ENCODE measurements around the gene HEY2.
A peak's percentile ranks its signal among the peaks of the same experiment; 100 is the strongest.

Gene HEY2

GRCh38 chr6:125779924-125780539 lies 30.6 kb downstream of the HEY2 start:
- TF ChIP-seq, protein P1, sequence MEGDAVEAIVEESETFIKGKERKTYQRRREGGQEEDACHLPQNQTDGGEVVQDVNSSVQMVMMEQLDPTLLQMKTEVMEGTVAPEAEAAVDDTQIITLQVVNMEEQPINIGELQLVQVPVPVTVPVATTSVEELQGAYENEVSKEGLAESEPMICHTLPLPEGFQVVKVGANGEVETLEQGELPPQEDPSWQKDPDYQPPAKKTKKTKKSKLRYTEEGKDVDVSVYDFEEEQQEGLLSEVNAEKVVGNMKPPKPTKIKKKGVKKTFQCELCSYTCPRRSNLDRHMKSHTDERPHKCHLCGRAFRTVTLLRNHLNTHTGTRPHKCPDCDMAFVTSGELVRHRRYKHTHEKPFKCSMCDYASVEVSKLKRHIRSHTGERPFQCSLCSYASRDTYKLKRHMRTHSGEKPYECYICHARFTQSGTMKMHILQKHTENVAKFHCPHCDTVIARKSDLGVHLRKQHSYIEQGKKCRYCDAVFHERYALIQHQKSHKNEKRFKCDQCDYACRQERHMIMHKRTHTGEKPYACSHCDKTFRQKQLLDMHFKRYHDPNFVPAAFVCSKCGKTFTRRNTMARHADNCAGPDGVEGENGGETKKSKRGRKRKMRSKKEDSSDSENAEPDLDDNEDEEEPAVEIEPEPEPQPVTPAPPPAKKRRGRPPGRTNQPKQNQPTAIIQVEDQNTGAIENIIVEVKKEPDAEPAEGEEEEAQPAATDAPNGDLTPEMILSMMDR (IDR thresholded peaks at IDR 0.05; ENCODE audit: borderline replicate concordance, control extremely low read depth, extremely low read depth, insufficient read depth, missing control alignments), result no peak
- in situ Hi-C loops (cut with MboI; ENCODE audit: low sequenced_read_pairs, unreplicated experiment), result no loop called here
- DNase-seq (ENCODE audit: low spot score), result peak; percentile 87

DNA sequence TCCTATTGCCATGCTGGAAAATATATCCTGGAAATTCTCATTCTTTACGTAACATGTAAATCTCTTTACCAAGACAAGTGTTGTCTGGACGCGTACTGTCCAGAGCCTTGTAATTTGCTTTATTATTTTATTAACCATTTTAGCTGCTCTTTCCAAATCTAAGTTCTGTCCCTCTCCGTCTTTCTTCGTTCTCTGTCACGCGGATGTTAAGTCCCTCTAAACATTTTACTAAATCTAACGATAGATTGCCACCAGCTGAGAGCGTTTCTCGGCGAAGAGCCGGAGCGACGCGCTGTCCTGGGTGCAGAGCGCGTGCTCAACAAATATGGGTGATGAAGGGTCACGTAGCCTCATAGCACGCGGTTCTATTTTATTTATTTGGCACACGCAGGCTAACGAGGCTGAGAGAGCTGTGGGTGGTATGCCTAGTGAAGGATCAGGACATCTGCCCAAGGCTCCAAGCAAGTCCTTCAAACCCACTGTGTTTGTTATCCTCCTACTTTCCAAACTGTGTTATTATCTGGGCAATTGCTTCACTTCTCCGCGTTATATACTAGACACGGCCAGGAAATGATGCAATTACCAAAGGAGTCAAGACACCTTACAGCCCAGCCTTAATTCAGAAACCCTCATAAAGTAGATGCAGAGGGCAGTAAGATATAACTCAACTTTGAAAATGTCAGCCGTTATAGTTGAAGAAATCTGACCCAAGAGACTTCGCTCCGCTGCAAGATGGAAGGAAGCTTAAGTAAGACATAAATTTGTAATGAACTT lies 31.3 kb downstream of the HEY2 start:
- TF ChIP-seq, protein P1 (IDR thresholded peaks at IDR 0.05; ENCODE audit: borderline replicate concordance, control extremely low read depth, extremely low read depth, insufficient read depth, missing control alignments), result no peak
- DNase-seq (ENCODE audit: low spot score), result peak; percentile 56
- in situ Hi-C loops (cut with MboI; ENCODE audit: low sequenced_read_pairs, unreplicated experiment), result no loop called here

- DNase-seq (ENCODE audit: low spot score), result peak; percentile 42
- in situ Hi-C loops (cut with MboI; ENCODE audit: low sequenced_read_pairs, unreplicated experiment), result no loop called here
- TF ChIP-seq, protein P1 (IDR thresholded peaks at IDR 0.05; ENCODE audit: borderline replicate concordance, control extremely low read depth, extremely low read depth, insufficient read depth, missing control alignments), result no peak
Observed at GRCh38 chr6:125781314-125781868, 32.0 kb downstream of the HEY2 start.

GRCh38 chr6:125784365-125784764 lies 34.9 kb downstream of the HEY2 start:
- TF ChIP-seq, protein P1 (IDR thresholded peaks at IDR 0.05; ENCODE audit: borderline replicate concordance, control extremely low read depth, extremely low read depth, insufficient read depth, missing control alignments), result no peak
- DNase-seq (ENCODE audit: low spot score), result no peak
- in situ Hi-C loops (cut with MboI; ENCODE audit: low sequenced_read_pairs, unreplicated experiment), result no loop called here

DNA sequence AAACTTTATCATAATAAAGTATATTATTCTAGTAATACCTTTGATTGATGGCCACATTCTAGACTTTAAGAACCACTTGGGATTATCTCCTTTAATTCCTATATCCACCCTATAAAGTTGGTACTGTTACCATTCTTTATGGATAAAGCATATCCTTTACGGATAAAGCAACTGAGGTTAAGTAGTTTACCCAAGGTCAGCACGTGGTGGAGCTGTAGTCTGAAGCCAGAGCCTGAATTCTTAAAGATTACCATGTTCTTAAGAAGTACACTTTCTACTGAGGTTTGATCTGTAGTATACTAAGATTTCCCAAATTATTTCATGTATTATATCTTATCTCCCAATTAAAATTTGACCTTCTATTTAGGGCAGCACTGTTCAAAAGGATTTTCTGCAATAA lies 38.4 kb downstream of the HEY2 start:
- in situ Hi-C loops (cut with MboI; ENCODE audit: low sequenced_read_pairs, unreplicated experiment), result loop anchor here (5.0 kb wide), 1 partner anchor 170 kb away; the partner anchor contains the start of gene HINT3
- DNase-seq (ENCODE audit: low spot score), result no peak
- TF ChIP-seq, protein P1 (IDR thresholded peaks at IDR 0.05; ENCODE audit: borderline replicate concordance, control extremely low read depth, extremely low read depth, insufficient read depth, missing control alignments), result peak; percentile 14

DNA sequence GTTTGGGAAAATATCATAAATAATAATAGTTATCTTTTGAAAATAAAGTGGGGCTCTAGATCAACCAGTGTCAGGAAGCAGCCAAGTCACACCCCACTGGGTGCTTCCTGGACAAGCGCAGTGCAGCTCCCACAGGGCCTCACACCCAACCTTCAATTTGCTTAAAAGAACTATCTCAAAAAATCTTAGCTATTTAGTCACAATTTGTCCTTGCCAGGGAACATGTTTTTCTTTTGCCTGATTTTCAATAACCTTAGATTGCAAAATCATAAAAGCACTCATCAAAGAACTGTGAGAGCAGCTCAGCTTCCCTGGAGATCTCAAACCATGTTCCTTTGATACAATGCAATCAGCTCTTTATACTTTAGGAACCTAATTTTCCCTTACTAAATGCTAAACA lies 39.7 kb downstream of the HEY2 start:
- TF ChIP-seq, protein P1 (IDR thresholded peaks at IDR 0.05; ENCODE audit: borderline replicate concordance, control extremely low read depth, extremely low read depth, insufficient read depth, missing control alignments), result no peak
- DNase-seq (ENCODE audit: low spot score), result no peak
- in situ Hi-C loops (cut with MboI; ENCODE audit: low sequenced_read_pairs, unreplicated experiment), result loop anchor here (5.0 kb wide), 1 partner anchor 168 kb away; the partner anchor contains the start of gene HINT3

Measured in GM13976 (cell line).